Putamen (tissue), 1 donor: ENCODE measurements around the gene SHE.

Source experiments
- DNase-seq: peaks from one replicate; pipeline ENCODE4 v3.0.0-alpha.2; 2016; ENCODE audit warnings: low spot score

The SHE gene

DNA sequence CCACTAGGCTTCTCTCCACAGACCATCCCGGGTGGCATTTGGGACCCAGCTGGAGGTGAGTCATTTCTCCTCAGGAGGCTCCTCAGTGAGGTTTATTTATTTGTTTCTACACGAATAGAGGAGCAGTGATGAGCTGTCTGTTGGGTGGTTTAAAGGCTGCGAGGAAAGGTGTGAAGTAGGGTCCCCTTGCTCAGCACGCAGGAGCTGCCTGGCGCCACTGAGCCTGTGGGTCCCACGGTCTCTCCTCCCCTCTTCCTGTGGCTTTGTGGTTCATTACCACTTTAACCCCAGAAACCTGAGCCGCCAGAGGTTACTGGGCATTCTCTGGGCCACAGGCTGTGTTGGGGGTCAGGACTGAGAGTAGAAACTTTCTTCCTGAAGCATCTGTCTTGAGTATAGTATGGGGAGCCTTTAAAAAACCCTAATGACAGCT lies 57.2 kb downstream of the SHE start:
- DNase-seq: no peak

DNA sequence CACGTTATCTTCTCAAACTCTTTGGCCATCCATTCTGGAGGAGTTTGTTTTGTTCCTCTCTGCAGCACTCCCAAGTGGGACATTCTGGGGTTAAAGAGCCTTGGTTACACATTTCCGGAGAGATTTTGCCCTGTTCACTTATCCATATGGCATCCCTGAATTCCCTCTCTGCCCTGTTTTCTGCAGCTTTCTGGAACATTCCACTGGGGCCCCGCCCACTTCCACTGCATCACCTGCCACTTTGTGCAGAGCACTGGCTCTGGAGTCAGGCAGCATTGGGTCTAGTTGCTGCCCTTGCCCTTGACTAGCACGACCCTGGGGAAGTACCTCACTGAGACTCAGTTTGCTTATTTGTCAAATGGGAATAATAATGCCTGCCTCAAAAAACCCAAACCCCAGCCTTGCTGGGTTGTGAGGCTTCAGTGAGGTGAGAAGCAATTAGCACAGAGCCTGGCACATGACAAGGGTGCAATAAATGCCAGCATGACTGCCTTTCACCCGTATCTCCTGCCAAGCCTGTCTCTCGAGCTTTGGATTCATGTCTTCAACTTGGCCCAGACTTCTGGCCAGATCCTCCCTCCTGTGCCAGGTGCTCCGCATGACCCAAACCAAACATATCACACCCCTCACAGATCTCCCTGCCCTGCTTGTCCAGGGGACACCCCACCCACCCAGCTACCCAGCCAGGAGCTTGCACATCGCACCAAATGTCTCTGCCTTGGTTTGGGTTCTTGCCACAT lies 58.8 kb downstream of the SHE start:
- DNase-seq: no peak

DNA sequence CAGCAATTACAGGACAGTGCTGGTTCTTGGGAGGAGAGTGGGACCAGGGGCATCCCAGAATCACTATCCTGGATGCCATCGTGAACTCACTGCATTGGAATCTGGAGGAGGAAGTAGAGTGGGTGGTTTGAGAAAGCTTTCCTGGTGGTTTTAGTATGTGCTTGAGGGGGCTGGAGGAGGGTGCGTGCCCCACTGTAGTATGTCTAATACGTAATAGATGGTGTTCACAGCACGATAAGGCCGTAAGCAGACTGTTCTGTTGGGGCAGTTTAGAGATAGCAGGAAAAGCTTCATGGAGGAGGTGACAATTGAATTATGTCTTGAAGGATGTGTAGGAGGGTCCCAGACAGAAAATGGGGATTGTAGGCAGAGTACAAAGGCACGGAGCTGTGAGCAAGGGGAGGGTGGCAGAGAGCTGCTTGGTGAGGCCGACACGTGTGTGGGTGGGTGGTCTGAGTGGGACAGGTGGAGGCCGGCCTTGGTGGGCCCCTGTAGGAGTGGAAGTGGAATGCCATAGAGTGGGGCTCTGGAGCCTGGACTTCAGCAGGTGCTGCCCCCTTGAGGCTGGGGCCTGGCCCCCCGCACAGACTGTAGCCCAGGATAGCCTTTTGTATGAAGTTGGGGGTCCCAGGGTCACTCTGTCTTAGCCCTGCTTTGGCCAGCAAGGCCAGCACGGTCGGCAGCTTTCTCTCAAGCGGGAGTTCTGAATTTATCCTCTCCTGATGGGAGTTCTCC lies 60.0 kb downstream of the SHE start:
- DNase-seq: no peak

DNA sequence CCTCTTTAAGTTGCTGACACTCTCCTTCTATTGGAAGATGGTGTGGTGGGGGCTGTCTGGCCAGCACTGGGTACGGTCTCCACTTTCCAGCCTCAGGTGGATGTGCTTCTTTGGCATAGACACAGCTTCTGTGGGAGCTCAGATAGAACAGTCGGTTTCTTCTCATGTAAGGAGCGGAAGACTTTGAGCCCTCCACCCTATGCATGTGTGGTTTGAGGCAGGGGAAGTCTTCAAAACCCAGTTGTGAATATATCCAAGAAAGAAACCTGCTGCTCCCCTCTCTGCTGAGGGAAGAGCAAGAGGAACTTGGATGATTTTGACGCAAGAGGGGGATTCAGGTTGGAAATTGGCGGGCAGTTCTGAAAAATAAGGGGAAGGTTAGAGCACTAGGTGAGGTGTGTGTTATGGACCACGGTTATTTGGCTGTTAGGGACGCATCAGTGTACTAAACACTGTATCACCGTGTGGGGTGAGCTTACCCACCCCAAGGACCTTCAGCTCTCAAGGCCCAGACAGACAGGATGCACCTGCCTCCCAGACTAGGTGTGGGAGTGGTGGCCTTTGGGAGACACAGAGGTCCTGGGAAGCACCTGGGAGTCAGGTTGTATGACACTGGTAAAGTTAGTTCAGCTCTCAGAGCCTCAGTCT lies 60.8 kb downstream of the SHE start:
- DNase-seq: no peak

DNA sequence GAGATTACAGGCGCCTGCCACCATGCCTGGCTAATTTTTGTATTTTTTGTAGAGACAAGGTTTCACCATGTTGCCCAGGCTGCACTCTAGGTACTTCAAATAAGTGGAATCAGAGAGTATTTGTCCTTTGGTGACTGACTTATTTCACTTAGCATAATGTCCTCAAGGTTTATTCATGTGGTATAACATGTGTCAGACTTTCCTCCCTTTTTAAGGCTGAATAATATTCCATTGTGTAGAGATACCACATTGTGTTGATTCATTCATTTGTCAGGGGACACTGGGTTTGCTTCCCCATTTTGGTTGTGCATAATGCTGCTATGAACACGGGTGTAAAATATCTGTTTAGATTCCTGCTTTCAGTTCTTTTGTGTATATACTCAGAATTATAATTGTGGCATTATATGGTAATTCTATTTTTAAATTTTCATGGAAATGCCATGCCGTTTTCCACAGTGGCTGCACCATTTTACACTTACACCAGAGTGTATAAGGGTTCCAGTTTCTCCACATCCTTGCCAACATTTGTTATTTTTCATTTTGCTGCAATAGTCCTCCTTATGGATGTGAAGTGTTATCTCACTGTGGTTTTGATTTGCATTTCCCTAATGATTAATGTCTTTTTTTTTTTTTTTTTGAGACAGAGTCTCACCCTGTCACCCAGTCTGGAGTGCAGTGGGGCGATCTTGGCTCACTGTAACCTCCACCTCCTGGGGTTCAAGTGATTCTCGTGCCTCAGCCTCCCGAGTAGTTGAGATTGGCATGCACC lies 62.0 kb downstream of the SHE start:
- no peak for DNase-seq

DNA sequence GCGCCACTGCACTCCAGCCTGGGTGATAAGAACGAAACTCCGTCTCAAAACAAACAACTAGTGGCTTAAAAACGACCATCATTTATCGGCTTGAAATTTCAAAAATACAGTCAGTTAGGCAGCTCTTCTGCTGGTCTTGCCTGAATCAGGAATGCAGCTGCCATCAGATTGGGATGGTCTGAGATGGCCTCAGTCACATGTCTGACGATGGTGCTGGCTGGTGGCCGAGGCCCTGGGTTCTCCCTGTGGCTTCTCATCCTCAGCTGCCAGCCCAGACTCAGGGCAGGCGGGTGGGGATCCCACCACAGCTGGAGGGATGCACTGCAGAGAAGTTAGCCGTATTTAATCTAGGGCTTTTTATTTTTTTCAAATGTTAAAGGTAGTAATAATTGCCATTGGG lies 65.8 kb downstream of the SHE start:
- DNase-seq: no peak

DNA sequence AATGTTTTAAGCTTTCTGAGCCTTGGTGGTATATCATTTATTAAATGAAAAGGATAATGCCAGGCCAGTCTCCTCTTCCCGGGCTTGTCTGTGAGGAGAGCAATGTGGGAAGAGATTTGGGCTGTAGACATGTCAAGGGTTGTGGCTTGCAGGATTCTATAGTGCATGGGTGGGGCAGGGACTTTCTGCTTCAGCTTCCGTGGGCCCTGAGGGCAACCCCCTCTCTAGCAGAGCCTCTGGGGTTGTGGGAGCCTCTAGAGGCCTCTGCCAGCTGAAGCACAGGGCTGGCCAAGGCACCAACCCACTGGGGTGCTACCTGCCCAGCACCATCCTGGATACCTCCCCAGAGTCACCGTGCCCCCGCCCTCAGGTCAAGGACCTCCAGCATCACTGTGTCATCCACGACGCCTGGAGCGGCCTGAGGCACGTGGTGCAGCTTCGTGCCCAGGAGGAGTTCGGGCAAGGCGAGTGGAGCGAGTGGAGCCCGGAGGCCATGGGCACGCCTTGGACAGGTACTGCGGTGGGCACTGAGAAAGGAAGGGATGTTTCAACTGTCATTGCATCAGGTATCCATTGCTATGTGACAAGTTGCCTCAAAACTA lies 66.5 kb downstream of the SHE start:
- DNase-seq: no peak

DNA sequence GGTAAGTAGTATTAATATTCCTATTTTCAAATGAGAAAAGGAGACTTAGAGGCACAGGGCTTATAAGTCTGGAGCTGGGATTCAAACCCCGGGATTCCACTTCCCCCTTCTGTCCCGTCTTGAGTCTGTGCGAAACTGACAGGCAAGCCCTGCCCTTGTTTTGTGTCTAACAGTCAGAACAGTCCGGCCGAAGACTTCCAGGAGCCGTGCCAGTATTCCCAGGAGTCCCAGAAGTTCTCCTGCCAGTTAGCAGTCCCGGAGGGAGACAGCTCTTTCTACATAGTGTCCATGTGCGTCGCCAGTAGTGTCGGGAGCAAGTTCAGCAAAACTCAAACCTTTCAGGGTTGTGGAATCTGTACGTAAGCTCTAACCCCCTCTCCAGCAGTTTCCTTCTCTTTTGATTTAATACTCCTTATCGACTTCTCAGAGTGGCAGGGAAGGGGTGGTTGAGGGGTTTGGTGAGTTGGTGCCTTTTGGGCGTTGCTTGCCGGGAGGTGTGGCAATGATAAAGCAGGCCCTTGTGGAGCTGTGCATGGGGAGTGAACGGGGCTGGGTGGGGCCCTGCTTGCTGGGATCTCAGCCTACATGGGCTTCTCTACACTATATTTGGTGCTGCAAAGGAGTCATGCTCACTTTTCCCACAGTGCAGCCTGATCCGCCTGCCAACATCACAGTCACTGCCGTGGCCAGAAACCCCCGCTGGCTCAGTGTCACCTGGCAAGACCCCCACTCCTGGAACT lies 67.7 kb downstream of the SHE start:
- no peak for DNase-seq

DNA sequence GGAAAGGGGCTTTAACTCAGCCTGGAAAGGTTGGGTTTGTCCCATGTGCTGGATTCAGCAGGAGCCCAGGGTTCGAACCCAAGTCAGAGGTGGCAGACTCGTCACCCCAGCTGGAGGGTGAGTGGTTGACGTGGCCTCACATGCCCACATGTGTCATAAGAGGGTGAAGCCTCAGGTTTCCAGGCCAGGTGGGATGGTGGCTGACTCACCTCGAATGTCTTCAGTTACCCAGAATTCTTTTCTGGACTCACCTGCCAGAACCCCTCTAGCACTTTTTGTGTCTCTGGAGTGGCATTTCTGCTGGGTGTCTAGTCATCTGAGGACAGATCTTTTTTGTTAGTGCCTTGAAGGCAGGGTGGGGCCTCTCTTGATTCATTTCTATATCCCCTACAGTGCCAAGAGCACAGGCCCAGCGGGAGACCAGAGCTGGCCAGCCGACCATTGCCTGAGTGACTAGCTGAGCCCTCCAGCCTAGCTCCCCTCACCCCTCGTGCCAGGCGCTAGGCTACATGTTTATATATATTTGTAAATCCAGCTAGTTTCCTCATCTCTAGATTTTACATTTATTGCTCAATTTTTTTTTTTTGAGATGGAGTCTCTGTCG lies 68.9 kb downstream of the SHE start:
- no peak for DNase-seq

DNA sequence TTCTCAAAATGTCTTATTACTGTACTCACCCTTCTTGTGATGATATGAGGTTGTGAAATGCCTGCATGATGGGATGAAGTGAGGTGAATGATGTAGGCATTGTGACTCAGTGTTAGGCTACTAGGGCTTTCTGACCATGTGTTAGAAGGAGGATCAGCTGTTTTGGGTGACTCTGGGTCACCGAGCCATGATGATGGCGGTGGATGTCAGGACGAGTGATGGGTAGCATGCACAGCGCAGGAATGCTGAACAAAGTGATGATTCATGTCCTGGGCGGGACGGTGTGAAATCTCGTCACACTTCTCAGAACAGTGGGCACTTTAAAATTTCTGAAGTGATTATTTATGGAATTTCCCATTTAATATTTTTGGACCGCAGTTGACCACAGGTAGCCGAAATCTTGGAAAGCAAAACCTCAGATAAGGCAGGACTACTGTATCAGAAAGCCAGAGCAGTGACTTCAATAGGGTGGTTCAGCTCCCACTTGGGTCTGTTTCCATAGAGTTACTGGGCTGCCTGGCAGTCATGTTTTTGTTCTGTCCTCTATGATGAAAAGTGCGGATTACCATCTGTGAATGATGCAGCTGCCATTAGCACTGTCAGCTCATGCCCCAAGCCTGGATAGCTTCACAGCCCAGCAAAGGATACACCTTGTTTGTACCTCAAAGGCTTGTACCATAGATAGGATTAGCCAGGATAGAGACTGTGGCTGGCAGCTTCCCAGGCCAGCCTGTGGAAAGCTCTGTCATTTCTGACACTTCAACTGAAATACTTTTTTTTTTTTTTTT lies 70.4 kb downstream of the SHE start:
- no peak for DNase-seq

DNA sequence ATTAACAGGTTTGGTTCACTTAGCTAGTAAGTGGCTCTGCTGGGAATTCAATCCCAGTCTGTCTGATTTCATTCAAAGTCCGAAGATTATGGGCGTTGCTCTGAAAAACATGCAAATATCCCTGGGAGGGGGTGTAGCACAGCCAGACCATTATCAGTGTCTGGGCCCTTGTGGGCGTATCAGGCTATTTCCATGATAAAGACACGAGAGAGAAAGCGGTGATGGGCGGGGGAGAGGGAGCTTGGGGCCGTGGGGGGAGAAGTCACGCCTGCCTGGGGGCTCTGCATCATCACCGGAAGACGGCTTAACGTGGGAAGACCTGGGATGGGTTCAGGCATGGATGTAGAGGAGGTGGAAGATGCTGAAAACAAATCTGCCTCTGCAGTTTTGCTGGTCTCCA lies 71.3 kb downstream of the SHE start:
- DNase-seq: no peak

DNA sequence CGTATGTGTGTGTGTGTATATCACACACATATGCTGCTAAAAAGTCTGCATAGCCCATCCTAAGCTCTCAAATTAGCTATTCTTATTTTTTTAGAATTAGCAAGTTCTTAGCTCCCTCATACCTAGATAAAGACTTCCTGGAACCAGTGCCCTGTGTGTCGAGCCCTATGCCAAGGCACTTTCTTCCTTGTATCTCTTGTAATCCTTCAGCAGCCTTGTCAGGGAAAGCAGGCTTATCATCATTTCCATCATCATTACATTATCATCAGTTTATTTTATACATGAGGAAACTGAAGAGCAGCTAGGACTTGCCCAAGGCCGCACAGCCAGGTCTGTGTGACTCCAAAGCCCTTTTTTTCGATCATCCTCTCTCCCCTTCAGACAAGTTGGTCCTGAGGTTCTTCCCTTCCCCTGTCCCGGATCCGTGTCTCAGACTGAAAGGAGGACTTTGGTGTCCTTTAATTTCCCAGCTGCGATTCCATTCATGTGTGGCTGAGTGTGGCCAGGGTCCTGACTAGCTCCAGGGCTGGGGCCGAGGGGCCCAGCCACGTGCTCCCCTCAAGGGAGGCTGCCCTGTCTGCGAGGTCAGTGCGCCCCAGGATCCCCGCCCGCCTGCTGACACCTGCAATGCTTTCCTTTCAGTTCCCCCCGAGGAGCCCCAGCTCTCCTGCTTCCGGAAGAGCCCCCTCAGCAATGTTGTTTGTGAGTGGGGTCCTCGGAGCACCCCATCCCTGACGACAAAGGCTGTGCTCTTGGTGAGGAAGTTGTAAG lies 72.2 kb downstream of the SHE start:
- DNase-seq: no peak
